ENCODE data around the gene LRRN2. TPM values are rescaled to one million over a fixed set of nuclear protein-coding genes. Genes with fewer than 3 reads are reported as not detected.

The LRRN2 gene
- total and polyA plus RNA-seq, 9 of the 15 experiments (the other 6 are each of a cell fraction or from before 2014, with no cell fraction given) = 0.05 TPM; not detected in 8

DNA sequence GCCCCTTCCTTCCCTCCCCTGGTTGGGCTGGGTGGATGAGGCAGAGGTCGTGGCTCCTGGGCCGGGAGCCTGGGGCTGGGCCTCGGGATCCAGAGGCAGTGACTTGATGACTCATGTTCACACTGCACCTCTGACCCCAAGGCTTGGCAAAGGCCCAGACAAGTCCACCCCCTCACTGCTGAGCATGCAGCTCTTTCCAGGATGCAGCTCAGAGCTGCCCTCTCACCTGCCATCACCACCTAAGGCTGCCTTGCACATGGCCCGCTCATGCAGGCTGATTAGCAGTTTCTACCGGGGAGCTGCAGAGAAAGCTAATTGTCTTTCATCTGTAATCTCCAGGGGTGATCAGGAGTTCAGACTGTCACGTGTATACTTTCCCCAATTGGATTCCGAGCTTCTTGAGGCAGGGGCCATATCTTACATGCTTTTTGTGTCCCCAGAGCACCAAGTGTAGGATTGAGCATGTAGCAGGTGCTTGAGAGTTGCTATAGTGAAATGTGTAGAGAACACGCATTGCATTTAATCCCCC lies 62.1 kb downstream of the LRRN2 start (continued):
- TF ChIP-seq, protein P1, sequence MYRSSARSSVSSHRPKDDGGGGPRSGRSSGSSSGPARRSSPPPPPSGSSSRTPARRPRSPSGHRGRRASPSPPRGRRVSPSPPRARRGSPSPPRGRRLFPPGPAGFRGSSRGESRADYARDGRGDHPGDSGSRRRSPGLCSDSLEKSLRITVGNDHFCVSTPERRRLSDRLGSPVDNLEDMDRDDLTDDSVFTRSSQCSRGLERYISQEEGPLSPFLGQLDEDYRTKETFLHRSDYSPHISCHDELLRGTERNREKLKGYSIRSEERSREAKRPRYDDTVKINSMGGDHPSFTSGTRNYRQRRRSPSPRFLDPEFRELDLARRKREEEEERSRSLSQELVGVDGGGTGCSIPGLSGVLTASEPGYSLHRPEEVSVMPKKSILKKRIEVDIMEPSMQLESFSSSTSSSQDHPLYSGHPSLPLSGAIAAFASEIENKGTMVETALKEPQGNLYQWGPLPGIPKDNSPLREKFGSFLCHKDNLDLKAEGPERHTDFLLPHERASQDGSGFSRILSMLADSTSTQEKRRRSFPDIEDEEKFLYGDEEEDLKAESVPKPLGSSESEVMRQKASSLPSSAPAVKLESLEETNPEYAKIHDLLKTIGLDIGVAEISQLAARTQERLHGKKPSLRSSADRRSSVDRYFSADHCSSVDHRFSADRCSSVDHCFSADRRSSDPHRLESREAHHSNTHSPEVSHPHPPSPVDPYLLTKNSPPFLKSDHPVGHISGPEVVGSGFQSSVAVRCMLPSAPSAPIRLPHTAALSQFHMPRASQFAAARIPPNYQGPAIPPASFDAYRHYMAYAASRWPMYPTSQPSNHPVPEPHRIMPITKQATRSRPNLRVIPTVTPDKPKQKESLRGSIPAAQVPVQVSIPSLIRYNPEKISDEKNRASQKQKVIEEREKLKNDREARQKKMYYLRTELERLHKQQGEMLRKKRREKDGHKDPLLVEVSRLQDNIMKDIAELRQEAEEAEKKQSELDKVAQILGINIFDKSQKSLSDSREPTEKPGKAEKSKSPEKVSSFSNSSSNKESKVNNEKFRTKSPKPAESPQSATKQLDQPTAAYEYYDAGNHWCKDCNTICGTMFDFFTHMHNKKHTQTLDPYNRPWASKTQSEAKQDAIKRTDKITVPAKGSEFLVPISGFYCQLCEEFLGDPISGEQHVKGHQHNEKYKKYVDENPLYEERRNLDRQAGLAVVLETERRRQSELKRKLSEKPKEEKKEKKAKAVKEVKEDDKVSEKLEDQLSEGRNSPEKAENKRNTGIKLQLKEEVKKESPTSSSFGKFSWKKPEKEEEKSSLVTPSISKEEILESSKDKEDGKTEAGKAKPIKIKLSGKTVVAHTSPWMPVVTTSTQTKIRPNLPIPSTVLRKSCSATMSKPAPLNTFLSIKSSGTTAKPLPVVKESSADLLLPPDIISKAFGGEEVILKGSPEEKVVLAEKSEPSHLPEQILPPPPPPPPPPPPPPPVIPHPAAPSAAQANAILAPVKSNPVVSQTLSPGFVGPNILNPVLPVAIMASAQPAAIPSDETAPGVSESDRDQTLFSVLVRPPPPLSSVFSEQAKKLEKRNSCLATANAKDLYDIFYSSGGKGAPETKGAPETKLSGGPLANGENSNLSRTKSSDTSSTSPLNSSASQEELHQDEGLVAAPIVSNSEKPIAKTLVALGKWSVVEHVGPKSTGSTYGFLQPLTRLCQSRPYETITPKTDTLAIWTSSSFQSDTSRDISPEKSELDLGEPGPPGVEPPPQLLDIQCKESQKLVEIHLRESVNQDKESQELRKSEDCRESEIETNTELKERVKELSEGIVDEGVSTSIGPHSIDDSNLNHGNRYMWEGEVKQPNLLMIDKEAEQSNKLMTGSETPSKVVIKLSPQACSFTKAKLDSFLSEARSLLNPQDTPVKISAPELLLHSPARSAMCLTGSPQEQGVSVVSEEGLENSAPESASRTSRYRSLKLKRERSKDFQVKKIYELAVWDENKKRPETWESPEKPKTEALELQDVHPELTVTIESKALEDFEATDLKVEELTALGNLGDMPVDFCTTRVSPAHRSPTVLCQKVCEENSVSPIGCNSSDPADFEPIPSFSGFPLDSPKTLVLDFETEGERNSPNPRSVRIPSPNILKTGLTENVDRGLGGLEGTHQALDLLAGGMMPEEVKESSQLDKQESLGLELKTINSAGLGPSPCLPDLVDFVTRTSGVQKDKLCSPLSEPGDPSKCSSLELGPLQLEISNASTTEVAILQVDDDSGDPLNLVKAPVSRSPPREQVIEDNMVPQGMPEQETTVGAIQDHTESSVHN (IDR thresholded peaks at IDR 0.05; ENCODE audit: borderline replicate concordance in 1 of 2, low read depth in 1 of 2) = no peak
- TF ChIP-seq ZNF3 (CRISPR knock-in tag; IDR thresholded peaks at IDR 0.05) = no peak
- TF ChIP-seq U2AF1 (optimal IDR thresholded peaks at IDR 0.05; ENCODE audit: low read depth, low read length) = no peak
- no peak for TF ChIP-seq BDP1 (IDR thresholded peaks at IDR 0.05; ENCODE audit: insufficient read depth, insufficient read length)
- TF ChIP-seq, protein P2, sequence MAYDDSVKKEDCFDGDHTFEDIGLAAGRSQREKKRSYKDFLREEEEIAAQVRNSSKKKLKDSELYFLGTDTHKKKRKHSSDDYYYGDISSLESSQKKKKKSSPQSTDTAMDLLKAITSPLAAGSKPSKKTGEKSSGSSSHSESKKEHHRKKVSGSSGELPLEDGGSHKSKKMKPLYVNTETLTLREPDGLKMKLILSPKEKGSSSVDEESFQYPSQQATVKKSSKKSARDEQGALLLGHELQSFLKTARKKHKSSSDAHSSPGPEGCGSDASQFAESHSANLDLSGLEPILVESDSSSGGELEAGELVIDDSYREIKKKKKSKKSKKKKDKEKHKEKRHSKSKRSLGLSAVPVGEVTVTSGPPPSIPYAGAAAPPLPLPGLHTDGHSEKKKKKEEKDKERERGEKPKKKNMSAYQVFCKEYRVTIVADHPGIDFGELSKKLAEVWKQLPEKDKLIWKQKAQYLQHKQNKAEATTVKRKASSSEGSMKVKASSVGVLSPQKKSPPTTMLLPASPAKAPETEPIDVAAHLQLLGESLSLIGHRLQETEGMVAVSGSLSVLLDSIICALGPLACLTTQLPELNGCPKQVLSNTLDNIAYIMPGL (CRISPR knock-in tag; IDR thresholded peaks at IDR 0.05) = no peak
- no peak for TF ChIP-seq ZNF124 (CRISPR knock-in tag; IDR thresholded peaks at IDR 0.05)
- TF ChIP-seq, protein P3, sequence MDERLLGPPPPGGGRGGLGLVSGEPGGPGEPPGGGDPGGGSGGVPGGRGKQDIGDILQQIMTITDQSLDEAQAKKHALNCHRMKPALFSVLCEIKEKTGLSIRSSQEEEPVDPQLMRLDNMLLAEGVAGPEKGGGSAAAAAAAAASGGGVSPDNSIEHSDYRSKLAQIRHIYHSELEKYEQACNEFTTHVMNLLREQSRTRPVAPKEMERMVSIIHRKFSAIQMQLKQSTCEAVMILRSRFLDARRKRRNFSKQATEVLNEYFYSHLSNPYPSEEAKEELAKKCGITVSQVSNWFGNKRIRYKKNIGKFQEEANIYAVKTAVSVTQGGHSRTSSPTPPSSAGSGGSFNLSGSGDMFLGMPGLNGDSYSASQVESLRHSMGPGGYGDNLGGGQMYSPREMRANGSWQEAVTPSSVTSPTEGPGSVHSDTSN (CRISPR knock-in tag; IDR thresholded peaks at IDR 0.05; ENCODE audit: low read depth) = no peak
- TF ChIP-seq, protein P3 (tag; conservative IDR thresholded peaks at IDR 0.05; ENCODE audit: low read depth) = no peak
- TF ChIP-seq COPS2 (conservative IDR thresholded peaks at IDR 0.05) = no peak
- no peak for TF ChIP-seq MEF2D (tag; conservative IDR thresholded peaks at IDR 0.05; ENCODE audit: low read depth)
- TF ChIP-seq FOXK1 (CRISPR knock-in tag; IDR thresholded peaks at IDR 0.05; ENCODE audit: borderline replicate concordance) = no peak
- TF ChIP-seq RBM22 (IDR thresholded peaks at IDR 0.05; ENCODE audit: low read depth, low read length, poor library complexity, severe bottlenecking) = no peak
- no peak for TF ChIP-seq SAFB (IDR thresholded peaks at IDR 0.05; ENCODE audit: borderline replicate concordance, low read depth, low read length)
- TF ChIP-seq MAFK (IDR thresholded peaks at IDR 0.05; ENCODE audit: low read length) = peak; percentile 74
- TF ChIP-seq NR2C1 (IDR thresholded peaks at IDR 0.05) = peak; percentile 85
- peak; percentile 91 for TF ChIP-seq NR2C1 (tag; IDR thresholded peaks at IDR 0.05)

All from K562 (cell line).